Activated T-helper 1 cell treated with anti-CD3 and anti-CD28 coated beads, Interleukin-2, amount 50 U/mL, for 16 hours (primary cell): ENCODE data around the gene CXorf58.
"Not testable (repeated sequence)": the region's sequence is repeated elsewhere in the genome, so short reads cannot be mapped to it uniquely, and the experiment has no call there.

Source experiments
- DNase-seq, 2 donors: peaks; one replicate each; pipeline ENCODE4 v3.0.0-alpha.2; 2020; ENCODE audit warnings: low read depth in 1 of 2, low spot score in 1 of 2

CXorf58 gene

DNA sequence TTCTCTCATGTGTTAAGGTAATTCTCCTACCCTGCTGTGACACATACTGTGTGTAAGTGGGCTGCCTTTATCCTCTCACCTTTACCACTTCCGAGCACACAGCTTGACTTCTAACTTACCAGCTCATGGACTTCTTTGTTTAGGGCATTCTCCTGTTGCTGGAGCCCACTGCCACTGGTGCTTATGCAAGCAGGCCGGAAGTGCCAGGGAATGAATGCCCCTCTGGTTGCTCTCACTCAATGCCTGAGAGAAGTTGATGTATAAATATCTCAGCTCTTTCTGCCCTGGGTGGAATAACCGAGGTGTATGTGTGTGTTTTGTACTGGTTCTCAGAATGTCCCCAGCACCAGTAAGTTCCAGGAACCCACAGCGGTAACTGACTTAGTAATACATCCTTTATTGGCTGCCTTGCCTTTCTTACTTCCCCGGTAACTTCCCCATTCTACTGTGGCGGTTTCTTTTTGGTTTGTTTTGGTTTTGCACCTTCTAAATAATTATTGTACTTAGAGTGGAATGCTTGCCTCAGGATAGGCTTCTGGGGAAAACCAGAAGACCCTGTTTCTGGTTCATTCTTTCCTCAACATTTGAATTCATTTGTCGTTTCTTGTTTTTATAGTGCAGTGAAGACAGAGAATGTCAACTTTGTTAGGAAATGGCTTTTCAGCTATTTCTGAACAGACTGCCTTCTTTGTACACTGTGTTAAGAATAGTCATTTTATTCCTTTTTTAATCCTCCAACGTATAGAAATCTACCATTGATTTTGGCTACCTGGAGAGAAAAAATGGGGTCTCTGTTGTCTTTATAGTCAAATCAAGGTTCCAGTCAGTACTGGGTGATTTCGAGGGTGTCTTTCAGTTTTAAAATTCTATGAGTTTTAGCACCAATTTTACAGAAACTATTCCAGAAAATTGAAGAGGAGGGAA lies 45.4 kb downstream of the CXorf58 start:
- peak in 1 of 2 donors; percentile 4 for DNase-seq

DNA sequence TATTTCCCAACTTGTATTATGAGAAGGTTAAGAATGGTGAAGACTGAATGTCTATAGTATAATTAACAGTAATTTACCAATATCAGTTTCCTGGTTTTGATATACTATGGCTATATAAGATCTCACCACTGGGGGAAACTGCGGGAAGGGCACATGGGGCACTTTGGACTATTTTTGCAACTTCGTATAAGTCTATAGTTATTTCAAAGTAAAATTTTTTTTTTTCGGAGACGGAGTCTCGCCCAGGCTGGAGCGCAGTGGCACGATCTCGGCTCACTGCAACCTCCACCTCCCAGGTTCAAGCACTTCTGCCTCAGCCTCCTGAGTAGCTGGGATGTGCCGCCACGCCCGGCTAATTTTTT lies 46.1 kb downstream of the CXorf58 start:
- DNase-seq: no peak

DNA sequence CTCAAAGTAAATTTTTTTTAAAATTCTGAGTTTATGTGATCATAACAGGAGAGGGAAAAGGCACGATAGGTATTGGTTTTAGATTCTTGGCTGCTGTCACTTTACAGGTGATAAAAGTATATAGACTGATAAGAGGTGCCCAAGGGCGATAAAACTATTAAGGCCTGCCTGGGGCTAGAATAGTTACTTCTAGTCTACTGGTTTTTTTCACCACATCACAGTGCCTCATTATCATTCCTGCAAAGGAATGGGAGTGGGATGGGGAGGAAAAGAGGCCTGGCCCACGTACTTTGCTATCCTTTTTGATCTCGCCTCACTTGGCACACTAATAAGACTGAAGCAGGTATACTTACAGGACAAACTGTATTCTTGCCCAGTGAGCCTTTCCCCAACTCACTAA lies 46.6 kb downstream of the CXorf58 start:
- no peak for DNase-seq

DNA sequence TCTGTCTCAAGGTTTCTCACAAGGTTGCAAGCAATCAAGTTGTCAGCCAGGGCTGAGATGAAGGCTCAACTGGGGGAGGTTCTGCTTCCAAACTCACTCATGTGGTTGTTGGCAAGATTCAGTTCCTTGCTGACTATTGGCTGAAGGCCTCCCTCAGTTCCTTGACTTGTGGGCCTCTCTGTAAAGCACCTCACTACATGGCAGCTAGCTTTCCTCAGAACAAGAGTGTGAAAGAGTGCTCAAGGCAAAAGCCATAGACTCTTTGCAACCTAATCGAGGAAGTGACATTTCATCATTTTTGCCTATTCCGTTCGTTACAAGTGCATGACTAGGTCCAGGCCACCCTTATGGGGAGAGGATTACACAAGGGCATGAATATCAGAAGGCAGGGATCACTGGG lies 52.0 kb downstream of the CXorf58 start:
- DNase-seq: no peak

DNA sequence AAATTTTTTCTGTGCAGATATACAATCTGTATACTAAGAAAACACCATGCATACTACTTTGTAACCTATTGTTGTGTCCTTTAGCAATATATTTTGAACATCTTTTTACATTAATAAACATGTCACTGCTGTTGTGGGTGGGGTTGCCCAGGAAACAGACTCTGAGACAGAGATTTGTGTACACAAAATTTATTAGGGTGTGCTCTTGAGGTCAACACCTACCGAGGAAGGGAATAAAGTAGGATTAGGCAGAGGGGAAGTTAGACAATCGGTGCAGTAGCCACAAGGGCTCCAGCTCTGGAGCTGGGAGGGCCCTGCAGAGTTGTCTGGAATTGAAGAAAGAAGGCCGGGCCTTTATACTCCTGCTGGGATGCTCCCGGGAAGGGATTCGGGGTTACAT lies 56.4 kb downstream of the CXorf58 start:
- DNase-seq: no peak

DNA sequence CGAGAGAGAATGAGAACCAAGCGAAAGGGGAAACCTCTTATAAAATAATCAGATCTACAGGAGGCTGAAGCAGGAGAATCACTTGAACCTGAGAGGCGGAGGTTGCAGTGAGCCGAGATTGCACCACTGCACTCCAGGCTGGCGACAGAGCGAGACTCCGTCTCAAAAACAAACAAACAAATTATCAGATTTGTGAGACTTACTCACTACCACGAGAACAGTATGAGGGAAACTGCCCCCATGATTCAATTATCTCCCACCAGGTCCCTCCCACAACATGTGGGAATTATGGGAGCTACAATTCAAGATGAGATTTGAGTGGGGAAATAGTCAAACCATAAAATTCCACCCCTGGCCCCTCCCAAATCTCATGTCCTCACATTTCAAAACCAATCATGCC lies 57.8 kb downstream of the CXorf58 start:
- not testable (repeated sequence) for DNase-seq

DNA sequence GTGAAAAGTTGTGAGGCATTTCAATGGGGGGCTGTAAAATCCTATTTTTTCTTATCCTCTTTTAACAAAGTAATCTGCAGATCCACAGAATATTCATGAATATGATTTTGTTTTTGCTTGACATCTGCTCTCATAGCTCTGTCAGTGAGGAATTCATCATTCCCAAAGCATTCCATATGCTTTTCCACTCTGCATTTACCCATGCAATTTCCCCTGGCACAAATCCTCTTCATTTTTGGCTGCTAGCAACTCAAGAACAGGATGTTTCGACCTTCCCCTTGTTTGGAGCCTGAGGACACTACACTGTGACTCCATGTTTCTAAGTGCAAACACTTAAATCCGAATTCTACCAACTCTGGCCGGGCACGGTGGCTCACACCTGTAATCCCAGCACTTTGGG lies 70.7 kb downstream of the CXorf58 start:
- no peak for DNase-seq

DNA sequence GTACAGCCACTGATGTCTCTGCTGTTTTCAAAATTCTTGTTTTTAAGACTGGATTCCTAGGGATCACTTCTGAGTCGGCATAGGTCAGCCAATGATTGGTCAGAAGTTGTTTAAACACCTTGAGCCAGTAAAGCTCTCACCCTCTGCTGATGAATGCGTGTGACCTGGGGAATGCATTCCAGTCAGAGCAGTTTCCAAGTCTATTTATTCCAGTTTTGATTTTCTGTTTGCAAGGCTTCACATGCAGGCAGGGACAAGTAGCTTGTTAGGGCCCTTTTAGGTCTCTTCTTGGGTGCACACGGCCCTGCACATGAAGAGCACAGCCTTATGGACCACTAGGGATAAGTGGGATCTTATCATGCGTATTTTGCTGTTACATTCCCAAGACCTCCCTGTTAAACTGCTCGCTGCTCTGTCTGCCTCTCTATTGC lies 72.2 kb downstream of the CXorf58 start:
- no peak for DNase-seq

DNA sequence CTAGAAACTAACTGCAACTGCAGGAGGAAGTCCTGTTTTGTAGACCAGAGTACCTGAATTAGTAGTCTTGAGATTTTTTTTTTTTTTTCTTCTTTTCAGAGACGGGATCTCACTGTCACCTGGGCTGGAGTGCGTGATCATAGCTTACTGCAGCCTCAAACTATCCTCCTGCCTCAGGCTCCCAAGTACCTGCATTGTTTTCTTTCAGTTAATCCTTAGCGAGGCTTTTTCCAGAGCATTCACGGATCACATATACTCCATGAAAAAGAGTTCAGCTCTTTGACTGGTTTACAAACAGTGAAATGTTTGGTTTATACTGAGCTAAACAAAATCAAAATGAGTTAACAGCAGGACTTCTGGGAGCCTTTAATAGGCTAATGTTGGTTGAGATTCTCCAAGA lies 73.4 kb downstream of the CXorf58 start:
- DNase-seq: no peak

DNA sequence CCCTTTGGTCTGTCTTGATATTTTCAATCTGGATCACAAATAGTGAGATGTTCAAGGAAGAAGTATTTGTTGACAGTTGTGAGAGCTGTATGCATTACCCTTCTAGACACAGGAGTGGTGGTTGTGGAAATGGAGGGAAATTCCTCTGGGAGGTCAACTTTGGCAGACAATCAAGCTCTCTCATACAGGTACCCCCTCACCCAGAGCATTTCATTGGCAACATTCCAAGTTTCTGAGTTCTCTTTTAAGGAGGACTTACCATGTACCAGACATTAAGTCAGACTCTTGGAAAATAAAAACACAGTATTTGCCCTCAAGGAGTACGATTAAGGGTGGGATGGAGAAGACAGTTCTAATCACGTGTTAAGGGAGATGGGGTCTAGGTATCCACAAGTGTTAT lies 73.9 kb downstream of the CXorf58 start:
- DNase-seq: no peak

DNA sequence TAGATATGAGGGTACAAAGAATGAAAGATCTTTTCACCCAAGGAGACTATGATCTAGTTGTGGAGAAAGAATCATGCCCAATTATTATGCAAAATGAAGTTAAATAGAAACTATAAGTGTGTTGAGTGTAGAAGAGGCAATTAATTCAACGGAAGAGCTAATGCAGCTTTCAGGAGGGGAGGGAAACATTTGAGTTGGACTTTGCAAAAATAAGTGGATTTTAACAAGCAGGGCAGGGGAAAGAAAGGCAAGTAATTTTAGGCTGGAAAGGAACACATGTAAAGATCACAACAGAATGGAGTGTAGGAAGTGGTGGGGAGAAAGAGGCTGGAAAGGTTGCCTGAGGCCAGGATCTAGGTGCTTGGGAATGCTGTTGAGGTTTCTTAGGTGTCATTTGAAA lies 75.1 kb downstream of the CXorf58 start:
- DNase-seq: no peak
